H1 (cell line): ENCODE data around the gene ZNF837. TPM values are rescaled to one million over a fixed set of nuclear protein-coding genes. Genes with fewer than 3 reads are reported as not detected.

Experiments
- CTCF ChIA-PET: fragments of 300-600 bp; sonication (Branson Sonifier 250); formaldehyde crosslinking; loops from one replicate; lab custom pipeline; 2021; ENCODE audit not compliant: partially characterized antibody; lab: Charles Lee
- POLR2A ChIA-PET: fragments of 300-600 bp; sonication (Branson Sonifier 250); formaldehyde crosslinking; loops from one replicate; lab custom pipeline; 2021; ENCODE audit warnings: inconsistent platforms; ENCODE audit not compliant: partially characterized antibody; lab: Charles Lee
- DNase-seq, 2 experiments: peaks; one replicate each; pipeline versions ENCODE4 v3.0.0 to v3.0.0-alpha.2; 2010 to 2022; ENCODE audit warnings: low spot score in 2 of 2, low read depth in 1 of 2, mixed read lengths in 1 of 2
- FAIRE-seq: peaks from 2 replicates; lab custom pipeline; 2011; peaks lifted over from hg19 to GRCh38; lab: Jason Lieb, UNC
- H2AFZ ChIP-seq: 2 replicates; pipeline ENCODE4 v1.8.1; 2012; ENCODE audit warnings: low read length, inconsistent platforms
- H2AK5ac ChIP-seq: 2 replicates; pipeline ENCODE4 v1.6.1; 2013; ENCODE audit warnings: low read depth, low read length
- H2BK120ac ChIP-seq: replicated peaks from 2 replicates; pipeline ENCODE3; 2013; ENCODE audit warnings: low read depth, low read length, inconsistent platforms
- H2BK12ac ChIP-seq: 2 replicates; pipeline ENCODE4 v1.6.1; 2013; ENCODE audit warnings: low read depth, low read length
- H2BK15ac ChIP-seq: 2 replicates; pipeline ENCODE4 v1.6.1; 2013; ENCODE audit warnings: low read length
- H2BK20ac ChIP-seq: 2 replicates; pipeline ENCODE4 v1.6.1; 2013; ENCODE audit warnings: low read length
- H2BK5ac ChIP-seq: 2 replicates; pipeline ENCODE4 v1.6.1; 2013; ENCODE audit warnings: low read depth, low read length
- H3K14ac ChIP-seq: 2 replicates; pipeline ENCODE4 v1.6.1; 2013; ENCODE audit warnings: inconsistent platforms; ENCODE audit not compliant: insufficient read length
- H3K18ac ChIP-seq: 2 replicates; pipeline ENCODE4 v1.6.1; 2013; ENCODE audit warnings: low read length; ENCODE audit errors: extremely low read depth
- H3K23ac ChIP-seq: 2 replicates; pipeline ENCODE4 v1.6.1; 2013; ENCODE audit warnings: inconsistent platforms; ENCODE audit not compliant: insufficient read length
- H3K23me2 ChIP-seq: 2 replicates; pipeline ENCODE4 v1.6.1; 2013; ENCODE audit warnings: low read depth, low read length
- H3K27ac ChIP-seq: 2 replicates; pipeline ENCODE4 v1.6.1; 2011; ENCODE audit warnings: low read depth, low read length, inconsistent platforms
- H3K27me3 ChIP-seq, 4 experiments: replicated peaks in 1 of 4; 1 replicate in 1 of 4; 2 replicates in 3 of 4; pipeline versions ENCODE4 v1.6.1 to v1.8.1; 2011 to 2013; ENCODE audit warnings: low read length in 3 of 4, mild to moderate bottlenecking in 3 of 4, inconsistent platforms in 2 of 4, mixed read lengths in 2 of 4, moderate library complexity in 1 of 4; ENCODE audit not compliant: control insufficient read depth in 3 of 4, insufficient read depth in 3 of 4; ENCODE audit errors: extremely low read depth in 1 of 4
- H3K36me3 ChIP-seq, 4 experiments: 2 replicates each; pipeline versions ENCODE4 v1.6.1 to v1.8.1; 2011 to 2013; ENCODE audit warnings: mild to moderate bottlenecking in 4 of 4, low read length in 3 of 4, moderate library complexity in 2 of 4, control low read depth in 1 of 4, inconsistent platforms in 1 of 4; ENCODE audit not compliant: insufficient read depth in 4 of 4, control insufficient read depth in 2 of 4
- H3K4ac ChIP-seq: replicated peaks from 2 replicates; pipeline ENCODE3; 2013; ENCODE audit warnings: low read length, low read depth, mixed read lengths, inconsistent platforms; ENCODE audit not compliant: insufficient read length
- H3K4me1 ChIP-seq, 4 experiments: replicated peaks in 1 of 4; 1 replicate in 1 of 4; 2 replicates in 3 of 4; pipeline versions ENCODE4 v1.6.1 to v1.8.1; 2011 to 2013; ENCODE audit warnings: low read length in 3 of 4, inconsistent platforms in 2 of 4, mixed read lengths in 1 of 4; ENCODE audit not compliant: insufficient read depth in 4 of 4, control insufficient read depth in 3 of 4
- H3K4me2 ChIP-seq, 2 experiments: 2 replicates each; pipeline versions ENCODE4 v1.6.1 to v1.8.1; 2011 to 2013; ENCODE audit warnings: low read depth in 2 of 2, low read length in 2 of 2, control low read depth in 1 of 2, inconsistent platforms in 1 of 2, mild to moderate bottlenecking in 1 of 2; ENCODE audit not compliant: insufficient read depth in 1 of 2
- H3K4me3 ChIP-seq, 4 experiments: fragments of 200-600, 300-600 bp in 1 of 4; sonication (generic), shearing (Covaris generic), sonication (Bioruptor Twin) in 1 of 4; 2 replicates each; pipeline versions ENCODE4 v1.5.1 to v1.8.1; 2011 to 2016; ENCODE audit warnings: low read length in 4 of 4, low read depth in 3 of 4, control low read depth in 2 of 4, inconsistent platforms in 2 of 4, mild to moderate bottlenecking in 2 of 4, mixed read lengths in 1 of 4, moderate library complexity in 1 of 4; ENCODE audit not compliant: insufficient read depth in 2 of 4; ENCODE audit errors: extremely low read depth in 1 of 4
- H3K56ac ChIP-seq: replicated peaks from 2 replicates; pipeline ENCODE3; 2013; ENCODE audit warnings: low read depth, mild to moderate bottlenecking, mixed read lengths, low read length, inconsistent platforms; ENCODE audit not compliant: insufficient read length
- H3K79me1 ChIP-seq: 2 replicates; pipeline ENCODE4 v1.6.1; 2013; ENCODE audit warnings: low read depth, low read length, control low read depth
- H3K79me2 ChIP-seq, 2 experiments: 2 replicates each; pipeline versions ENCODE4 v1.6.1 to v1.8.1; 2012 to 2013; ENCODE audit warnings: low read length in 2 of 2, mild to moderate bottlenecking in 2 of 2, inconsistent platforms in 1 of 2; ENCODE audit not compliant: insufficient read depth in 2 of 2, control insufficient read depth in 1 of 2
- H3K9ac ChIP-seq, 4 experiments: replicated peaks in 1 of 4; 1 replicate in 1 of 4; 2 replicates in 3 of 4; pipeline versions ENCODE4 v1.6.1 to v1.8.1; 2011 to 2013; ENCODE audit warnings: low read depth in 3 of 4, low read length in 3 of 4, control low read depth in 2 of 4, mild to moderate bottlenecking in 2 of 4, moderate library complexity in 2 of 4, inconsistent platforms in 1 of 4; ENCODE audit errors: extremely low read depth in 1 of 4
- H3K9me3 ChIP-seq, 2 experiments: 2 replicates each; pipeline versions ENCODE4 v1.6.1 to v1.8.1; 2012 to 2013; ENCODE audit warnings: mild to moderate bottlenecking in 2 of 2, moderate library complexity in 2 of 2, control low read depth in 1 of 2, inconsistent platforms in 1 of 2, low read depth in 1 of 2, low read length in 1 of 2, mixed read lengths in 1 of 2; ENCODE audit not compliant: insufficient read depth in 2 of 2
- H4K20me1 ChIP-seq, 2 experiments: replicated peaks in 1 of 2; 2 replicates each; pipeline versions ENCODE3 to v1.8.1; 2011 to 2013; ENCODE audit warnings: inconsistent platforms in 2 of 2, low read length in 2 of 2, mild to moderate bottlenecking in 1 of 2; ENCODE audit not compliant: insufficient read depth in 2 of 2, control insufficient read depth in 1 of 2
- H4K5ac ChIP-seq: 2 replicates; pipeline ENCODE4 v1.6.1; 2013; ENCODE audit warnings: low read length, low read depth, mixed read lengths, inconsistent platforms; ENCODE audit not compliant: insufficient read length
- H4K8ac ChIP-seq: 2 replicates; pipeline ENCODE4 v1.8.0; 2013; ENCODE audit warnings: mild to moderate bottlenecking, moderate library complexity, low read length, inconsistent platforms; ENCODE audit not compliant: insufficient read depth; ENCODE audit errors: extremely low read depth
- H4K91ac ChIP-seq: replicated peaks from 2 replicates; pipeline ENCODE3; 2013; ENCODE audit warnings: low read length, mixed read lengths, inconsistent platforms; ENCODE audit not compliant: insufficient read length
- ASH2L ChIP-seq: fragments of 200-600, 300-600 bp; sonication (generic); IDR thresholded peaks from one replicate; pipeline ENCODE4 v1.7.1; 2017; ENCODE audit warnings: low read length
- CBX5 ChIP-seq: fragments of 300-800, 300-1000 bp; sonication (generic); IDR thresholded peaks from 2 replicates; pipeline ENCODE4 v1.7.1; 2016; ENCODE audit warnings: antibody characterized with exemption, low read length, low read depth
- KDM4A ChIP-seq: IDR thresholded peaks from one replicate; pipeline ENCODE4 v1.7.1; 2012; ENCODE audit warnings: low read depth, mild to moderate bottlenecking, moderate library complexity, low read length, inconsistent platforms; ENCODE audit not compliant: severe bottlenecking
- SAP30 ChIP-seq: fragments of 300-600 bp; sonication (generic); IDR thresholded peaks from 2 replicates; pipeline ENCODE4 v1.7.1; 2012; ENCODE audit warnings: low read length, moderate library complexity, mild to moderate bottlenecking, inconsistent platforms; ENCODE audit not compliant: insufficient read depth, insufficient replicate concordance
- SIN3A ChIP-seq, 2 experiments: IDR thresholded peaks in 1 of 2; conservative IDR thresholded peaks in 1 of 2; 2 replicates each; pipeline ENCODE4 v1.6.1; 2011 to 2012; ENCODE audit warnings: low read length in 2 of 2, improper control_type of control experiment in 1 of 2, low read depth in 1 of 2, mild to moderate bottlenecking in 1 of 2
- SUZ12 ChIP-seq: fragments of 200-600 bp; sonication (generic); IDR thresholded peaks from 2 replicates; pipeline ENCODE4 v1.6.1; 2012; ENCODE audit warnings: mild to moderate bottlenecking, inconsistent platforms, low read length, moderate library complexity, mixed read lengths
- YY1 ChIP-seq: IDR thresholded peaks from 2 replicates; pipeline ENCODE4 v1.6.1; 2011; ENCODE audit warnings: low read depth, mild to moderate bottlenecking, low read length
- WGBS, 2 experiments: shearing (Covaris generic) in 1 of 2; methylation state at CpG; one replicate each; pipeline versions ENCODE4 v1.1.6 to v1.1.7; 2013 to 2015; ENCODE audit warnings: low lambda C conversion rate in 2 of 2, mixed read lengths in 2 of 2, inconsistent platforms in 1 of 2, low coverage in 1 of 2, missing lambda C conversion rate in 1 of 2; ENCODE audit not compliant: insufficient replicate concordance in 2 of 2, insufficient coverage in 1 of 2, insufficient read length in 1 of 2; ENCODE audit errors: extremely low coverage in 1 of 2, missing lambda C conversion rate in 1 of 2; 5-methylcytosine and 5-hydroxymethylcytosine counted together
- polyA plus RNA-seq, 7 experiments: library from polyadenylated mRNA; depleted of rRNA in 3 of 7; stranded (reverse) in 5 of 7; unstranded in 2 of 7; fragments of >200 nt in 5 of 7; fragments of 200-250 nt in 2 of 7; gene quantifications; 1 replicate in 5 of 7; 2 replicates in 1 of 7; 4 replicates in 1 of 7; pipeline versions ENCODE4 v1.2.1 to v1.2.3, GENCODE V29; 2011 to 2013; ENCODE audit warnings: missing spikeins in 2 of 7, mixed read lengths in 2 of 7
- total RNA-seq: library from RNA; stranded (reverse); fragmentation: NEBNext Ultra II Directional; extraction: Animal tissue kit (Norgen Biotek cat#: 25700); gene quantifications from 2 replicates; pipeline ENCODE4 v1.2.1, GENCODE V29; 2021
- TF ChIP-seq, protein P1 (sequence below): IDR thresholded peaks from 2 replicates; pipeline ENCODE4 v1.6.1; 2012; ENCODE audit warnings: inconsistent platforms
- TF ChIP-seq, protein P2 (sequence below): IDR thresholded peaks from 2 replicates; pipeline ENCODE4 v1.6.1; 2012; ENCODE audit warnings: inconsistent platforms

The ZNF837 gene
- total and polyA plus RNA-seq, 2 of the 8 experiments (the other 6 are each of a cell fraction or from before 2014, with no cell fraction given): 1.9 to 3.3 TPM

DNA sequence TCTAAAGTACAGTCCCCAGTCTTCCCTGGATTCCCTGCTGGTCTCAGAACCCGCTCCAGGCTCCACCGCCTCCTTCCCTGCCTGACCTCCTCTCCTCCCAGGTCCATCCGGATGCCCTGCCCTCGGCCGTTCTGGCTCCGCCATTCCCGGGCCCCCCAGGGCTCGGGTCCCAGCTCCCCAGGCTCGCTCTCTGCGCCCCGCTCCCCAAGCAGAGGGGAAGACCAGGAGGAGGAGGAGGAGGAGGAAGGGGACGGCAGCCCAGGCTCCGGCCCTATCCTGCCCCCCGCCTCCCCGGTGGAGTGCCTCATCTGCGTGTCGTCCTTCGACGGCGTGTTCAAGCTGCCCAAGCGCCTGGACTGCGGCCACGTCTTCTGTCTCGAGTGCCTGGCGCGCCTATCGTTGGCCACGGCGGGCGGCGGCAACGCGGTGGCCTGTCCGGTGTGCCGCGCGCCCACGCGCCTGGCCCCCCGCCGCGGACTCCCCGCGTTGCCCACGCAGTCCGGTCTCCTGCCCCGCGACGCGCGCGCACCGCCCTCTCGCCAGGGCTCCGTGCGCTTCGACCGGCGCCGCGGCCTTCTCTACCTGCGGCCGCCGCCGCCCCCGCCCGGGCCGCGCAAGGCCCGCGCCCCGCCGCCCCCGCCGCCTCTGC lies 15.3 kb upstream of the ZNF837 start:
- Histone ChIP-seq H2AFZ (no peak overlapping the region), H3K9ac (peak overlapping the region in 1 of 4 experiments; percentile 38; a peak in 2 of 7 replicates)
- TF ChIP-seq YY1 (0 out of 2 replicates have a peak, but pooled peaks have one; percentile 59), ASH2L (peak; percentile 24), SUZ12 (0 out of 2 replicates have a peak, but pooled peaks have one; percentile 28), SAP30 (no peak), SIN3A (conservative IDR thresholded peaks at IDR 0.05 in 1 of 2, IDR thresholded peaks at IDR 0.05 in 1 of 2; ENCODE audit: low read depth in 1 of 2, low read length in 2 of 2) (peak in 1 of 2 experiments; percentile 51; a peak in 1 of 4 replicates), KDM4A (peak; percentile 63), CBX5 (no peak)
- TF ChIP-seq, protein P1, sequence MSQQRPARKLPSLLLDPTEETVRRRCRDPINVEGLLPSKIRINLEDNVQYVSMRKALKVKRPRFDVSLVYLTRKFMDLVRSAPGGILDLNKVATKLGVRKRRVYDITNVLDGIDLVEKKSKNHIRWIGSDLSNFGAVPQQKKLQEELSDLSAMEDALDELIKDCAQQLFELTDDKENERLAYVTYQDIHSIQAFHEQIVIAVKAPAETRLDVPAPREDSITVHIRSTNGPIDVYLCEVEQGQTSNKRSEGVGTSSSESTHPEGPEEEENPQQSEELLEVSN: 0 out of 2 replicates have a peak, but pooled peaks have one; percentile 9
- TF ChIP-seq, protein P2, sequence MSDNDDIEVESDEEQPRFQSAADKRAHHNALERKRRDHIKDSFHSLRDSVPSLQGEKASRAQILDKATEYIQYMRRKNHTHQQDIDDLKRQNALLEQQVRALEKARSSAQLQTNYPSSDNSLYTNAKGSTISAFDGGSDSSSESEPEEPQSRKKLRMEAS: peak; percentile 16; the same call in 1 of the 2 replicates

More for the DNA sequence above, 15.3 kb upstream of the ZNF837 start:
- Histone ChIP-seq H4K5ac (no peak overlapping the region), H3K4me1 (peaks cover 0 to 27% (median 17%) of the 10 kb centered on the region in 4 experiments; a peak in 5 of 7 replicates), H3K79me2 (peaks cover 0 to 4% of the 10 kb centered on the region in 2 experiments; a peak in 1 of 4 replicates), H3K27me3 (peaks cover 3 to 17% (median 11%) of the 10 kb centered on the region in 4 experiments; a peak in 6 of 7 replicates), H3K23ac (no peak overlapping the region), H3K4ac (no peak overlapping the region), H2AK5ac (no peak overlapping the region), H3K4me3 (peak overlapping the region; percentile 6 to 67 (median 36)), H3K4me2 (peak overlapping the region; percentile 63 to 83), H3K36me3 (peaks cover 12 to 34% (median 26%) of the 10 kb centered on the region in 4 experiments), H3K27ac (no peak overlapping the region), H3K79me1 (peaks cover 2% of the 10 kb centered on the region; the same call in 1 of the 2 replicates), H2BK120ac (no peak overlapping the region), H2BK12ac (no peak overlapping the region), H3K23me2 (peaks cover 12% of the 10 kb centered on the region), H4K91ac (no peak overlapping the region), H3K18ac (peak overlapping the region; percentile 60), H3K9me3 (no peaks in the 10 kb centered on the region), H2BK20ac (no peak overlapping the region), H4K8ac (peak overlapping the region; percentile 78; the same call in 1 of the 2 replicates), H4K20me1 (peaks cover 12 to 15% of the 10 kb centered on the region in 2 experiments), H3K14ac (no peak overlapping the region), H2BK15ac (no peak overlapping the region), H2BK5ac (no peak overlapping the region), H3K56ac (no peak overlapping the region)
- ChIA-PET CTCF (interaction anchor here (0.9 kb wide), 1 partner anchor 99 kb away, joined by 3 read pairs; no protein-coding TSS in a partner anchor), POLR2A (interaction anchor here (0.6 to 7.2 kb wide), 16 partner anchors 9 to 206 kb away, joined by 3 to 78 read pairs (median 7); partner anchors contain the start of genes CHMP2A, RPS5, ZNF497 and ZNF584)
- WGBS, 2 experiments: 2% methylated on average over 23 of the region's 75 CpGs; no CpG with 5 or more reads in 1 of the 2 experiments
- DNase-seq (peak in 1 of 2 experiments; percentile 82), FAIRE-seq (no peak)
